ENCODE results near the gene SLC26A6. TPM values are rescaled to one million over a fixed set of nuclear protein-coding genes. Genes with fewer than 3 reads are reported as not detected.

The SLC26A6 gene
- total and polyA plus RNA-seq, 2 donors (not counting 1 experiment from before 2014, with no cell fraction given), result 22.5 to 26.7 TPM

GRCh38 chr3:48596157-48596556 is 39.1 kb downstream of the SLC26A6 start:
- ChIA-PET CTCF (no interaction called here), POLR2A (no interaction called here)
- DNase-seq, result peak; percentile 28
- H3K9me3 ChIP-seq (ENCODE audit: control extremely low read depth in 1 of 3, control insufficient read depth in 2 of 3, insufficient read depth in 1 of 3, low read length in 2 of 3), result no peaks in the 10 kb centered on the region
- WGBS (ENCODE audit: insufficient coverage), result 73% methylated on average over 2 of the region's 5 CpGs
- intact Hi-C loops (cut with micrococcal nuclease), result no loop called here
- H3K27ac Mint-ChIP-seq, result no peak overlapping the region
- no peak overlapping the region for H3K27ac ChIP-seq (ENCODE audit: low read length in 2 of 2)
- H3K9me3 Mint-ChIP-seq (ENCODE audit: insufficient read depth), result no peaks in the 10 kb centered on the region
- peaks cover 4 to 9% of the 10 kb centered on the region in 2 donors for H3K4me1 ChIP-seq (ENCODE audit: control insufficient read depth in 2 of 2, insufficient read depth in 2 of 2, low read length in 2 of 2)
- no peak overlapping the region for H3K4me3 Mint-ChIP-seq
- H2AFZ ChIP-seq (ENCODE audit: insufficient read depth, low read depth, low read length, poor library complexity, severe bottlenecking), result no peak overlapping the region
- peaks cover 0 to 33% (median 6%) of the 10 kb centered on the region in 4 experiments for H3K27me3 ChIP-seq (replicated peaks in 1 of 4; ENCODE audit: control extremely low read depth in 1 of 4, control insufficient read depth in 3 of 4, insufficient read depth in 4 of 4, low read length in 3 of 4)
- no peak for ATAC-seq (ENCODE audit: low read depth)
- peaks cover 9% of the 10 kb centered on the region for H3K4me1 Mint-ChIP-seq
- no peaks in the 10 kb centered on the region for H4K20me1 ChIP-seq (ENCODE audit: control insufficient read depth, insufficient read depth, low read length, poor library complexity, severe bottlenecking)
- H3K9ac ChIP-seq (ENCODE audit: low read length), result no peak overlapping the region
- TF ChIP-seq EZH2 (IDR thresholded peaks at IDR 0.05; ENCODE audit: borderline replicate concordance, insufficient read depth, low read depth, low read length, poor library complexity, severe bottlenecking) (no peak), CTCF (IDR thresholded peaks at IDR 0.05) (no peak)
- no peak overlapping the region for H3K4me3 ChIP-seq (ENCODE audit: control extremely low read depth in 1 of 5, extremely low read depth in 1 of 5, insufficient read depth in 1 of 5, low read depth in 2 of 5, low read length in 4 of 5)
- peaks cover 15% of the 10 kb centered on the region for H3K27me3 Mint-ChIP-seq
- peaks cover 0 to 35% of the 10 kb centered on the region in 2 experiments for H3K36me3 ChIP-seq (replicated peaks in 1 of 2; ENCODE audit: control extremely low read depth in 1 of 2, control insufficient read depth in 1 of 2, extremely low read depth in 1 of 2, insufficient read depth in 2 of 2, low read length in 1 of 2)
- H3K4me2 ChIP-seq (replicated peaks; ENCODE audit: low read depth, low read length, poor library complexity, severe bottlenecking), result no peak overlapping the region
- H3K79me2 ChIP-seq (ENCODE audit: control insufficient read depth, insufficient read depth, low read length), result no peaks in the 10 kb centered on the region

GRCh38 chr3:48595526-48596121 is 39.6 kb downstream of the SLC26A6 start:
- Mint-ChIP-seq H3K4me1 (peaks cover 9% of the 10 kb centered on the region), H3K4me3 (no peak overlapping the region), H3K27ac (no peak overlapping the region), H3K9me3 (ENCODE audit: insufficient read depth) (no peaks in the 10 kb centered on the region), H3K27me3 (peaks cover 21% of the 10 kb centered on the region)
- DNase-seq, result no peak
- H3K9me3 ChIP-seq (ENCODE audit: control extremely low read depth in 1 of 3, control insufficient read depth in 2 of 3, insufficient read depth in 1 of 3, low read length in 2 of 3), result no peaks in the 10 kb centered on the region
- peaks cover 0 to 30% of the 10 kb centered on the region in 2 experiments for H3K36me3 ChIP-seq (replicated peaks in 1 of 2; ENCODE audit: control extremely low read depth in 1 of 2, control insufficient read depth in 1 of 2, extremely low read depth in 1 of 2, insufficient read depth in 2 of 2, low read length in 1 of 2)
- peak; percentile 13 for ATAC-seq (ENCODE audit: low read depth)
- CTCF ChIA-PET, result no interaction called here
- H3K9ac ChIP-seq (ENCODE audit: low read length), result no peak overlapping the region
- H4K20me1 ChIP-seq (ENCODE audit: control insufficient read depth, insufficient read depth, low read length, poor library complexity, severe bottlenecking), result no peaks in the 10 kb centered on the region
- no peaks in the 10 kb centered on the region for H3K79me2 ChIP-seq (ENCODE audit: control insufficient read depth, insufficient read depth, low read length)
- no peak overlapping the region for H3K4me3 ChIP-seq (ENCODE audit: control extremely low read depth in 1 of 5, extremely low read depth in 1 of 5, insufficient read depth in 1 of 5, low read depth in 2 of 5, low read length in 4 of 5)
- POLR2A ChIA-PET, result no interaction called here
- WGBS (ENCODE audit: insufficient coverage), result 53% methylated on average over 5 of the region's 10 CpGs
- H3K4me2 ChIP-seq (replicated peaks; ENCODE audit: low read depth, low read length, poor library complexity, severe bottlenecking), result peak overlapping the region; percentile 53
- no peak overlapping the region for H3K27ac ChIP-seq (ENCODE audit: low read length in 2 of 2)
- no peak for TF ChIP-seq EZH2 (IDR thresholded peaks at IDR 0.05; ENCODE audit: borderline replicate concordance, insufficient read depth, low read depth, low read length, poor library complexity, severe bottlenecking)
- no peak for TF ChIP-seq CTCF (IDR thresholded peaks at IDR 0.05)
- H3K4me1 ChIP-seq (ENCODE audit: control insufficient read depth in 2 of 2, insufficient read depth in 2 of 2, low read length in 2 of 2), result peaks cover 4 to 9% of the 10 kb centered on the region in 2 donors
- intact Hi-C loops (cut with micrococcal nuclease), result no loop called here
- H3K27me3 ChIP-seq (replicated peaks in 1 of 4; ENCODE audit: control extremely low read depth in 1 of 4, control insufficient read depth in 3 of 4, insufficient read depth in 4 of 4, low read length in 3 of 4), result peaks cover 0 to 33% (median 6%) of the 10 kb centered on the region in 4 experiments
- H2AFZ ChIP-seq (ENCODE audit: insufficient read depth, low read depth, low read length, poor library complexity, severe bottlenecking), result no peak overlapping the region

All from B cell (primary cell).